Cardiac muscle cell (in vitro differentiated cells and primary cell): ENCODE results near the gene L1TD1. TPM values are rescaled to one million over a fixed set of nuclear protein-coding genes. Genes with fewer than 3 reads are reported as not detected.
A peak's percentile ranks its signal among the peaks of the same experiment; 100 is the strongest.
"Not testable (repeated sequence)": the region's sequence is repeated elsewhere in the genome, so short reads cannot be mapped to it uniquely, and the experiment has no call there.

Experiments
- DNase-seq, 2 donors: peaks; one replicate each; pipeline versions ENCODE4 v3.0.0 to v3.0.0-alpha.2; 2010 to 2017; ENCODE audit warnings: low read depth in 1 of 2, low spot score in 1 of 2
- H3K27ac ChIP-seq: fragments of 200-600 bp; sonication (generic); 2 replicates; pipeline ENCODE4 v1.5.1; 2016
- H3K27me3 ChIP-seq: fragments of 200-600 bp; sonication (generic); 2 replicates; pipeline ENCODE4 v1.6.0; 2016; ENCODE audit warnings: control low read depth
- H3K36me3 ChIP-seq: fragments of 200-600 bp; sonication (generic); 2 replicates; pipeline ENCODE4 v1.5.1; 2016; ENCODE audit warnings: control low read depth
- H3K4me1 ChIP-seq: fragments of 200-600 bp; sonication (generic); 2 replicates; pipeline ENCODE4 v1.8.1; 2017; ENCODE audit warnings: low read depth, mild to moderate bottlenecking, mixed run types
- H3K4me3 ChIP-seq: fragments of 200-600 bp; sonication (generic); 2 replicates; pipeline ENCODE4 v1.5.1; 2016; ENCODE audit warnings: mild to moderate bottlenecking
- H3K9me3 ChIP-seq: fragments of 200-600 bp; sonication (generic); 2 replicates; pipeline ENCODE4 v1.5.1; 2017; ENCODE audit warnings: low read depth, mild to moderate bottlenecking, control low read depth
- polyA plus RNA-seq: library from polyadenylated mRNA; unstranded; fragments of >200 nt; fragmentation: Nextera tagmentation; extraction: Ambion mirVana; gene quantifications from 2 replicates; pipeline ENCODE4 v1.2.1, GENCODE V29; 2016
- total RNA-seq: library from RNA; depleted of rRNA; stranded (reverse); fragments of >200 nt; gene quantifications from 2 replicates; pipeline ENCODE4 v1.2.3, GENCODE V29; 2016
- TF ChIP-seq, protein P1 (sequence below): IDR thresholded peaks from 2 replicates; pipeline ENCODE4 v1.5.1; 2012; ENCODE audit warnings: low read depth, mild to moderate bottlenecking, low read length

The L1TD1 gene
- total and polyA plus RNA-seq, 2 experiments from 2014 or later, result 0.36 TPM; not detected in 1

DNA sequence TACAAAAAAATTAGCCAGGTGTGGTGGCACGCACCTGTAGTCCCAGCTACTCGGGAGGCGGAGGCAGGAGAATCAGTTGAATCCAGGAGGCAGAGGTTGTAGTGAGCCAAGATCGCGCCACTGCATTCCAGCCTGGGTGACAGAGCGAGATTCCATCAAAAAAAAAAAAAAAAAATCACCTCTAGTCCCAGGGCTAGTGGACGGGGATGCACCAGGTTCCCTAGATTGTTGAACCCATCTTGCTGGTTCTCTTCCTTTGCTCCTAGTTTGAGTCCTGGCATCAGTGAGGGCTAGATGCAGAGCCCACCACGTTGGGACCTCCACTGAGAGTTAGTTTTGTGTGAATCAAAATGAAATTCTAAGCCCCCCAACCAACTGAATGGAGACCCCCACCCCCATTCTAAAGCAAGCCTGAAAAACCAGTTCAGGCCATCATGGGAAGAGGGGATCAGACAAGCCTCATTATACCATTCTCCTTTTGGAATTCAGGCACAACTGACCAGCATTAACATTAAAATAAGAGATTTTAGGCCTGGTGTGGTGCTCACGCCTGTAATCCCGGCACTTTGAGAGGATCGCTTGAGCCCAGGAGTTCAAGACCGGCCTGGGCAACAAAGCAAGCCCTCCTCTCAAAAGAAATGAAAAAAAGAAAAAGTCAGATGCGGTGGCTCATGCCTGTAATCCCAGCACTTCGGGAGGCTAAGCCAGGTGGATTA lies 17.9 kb upstream of the L1TD1 start:
- Histone ChIP-seq H3K9me3 (no peaks in the 10 kb centered on the region), H3K4me1 (peaks cover 24% of the 10 kb centered on the region), H3K4me3 (no peak overlapping the region), H3K27me3 (no peaks in the 10 kb centered on the region), H3K36me3 (no peaks in the 10 kb centered on the region), H3K27ac (no peak overlapping the region)
- TF ChIP-seq, protein P1, sequence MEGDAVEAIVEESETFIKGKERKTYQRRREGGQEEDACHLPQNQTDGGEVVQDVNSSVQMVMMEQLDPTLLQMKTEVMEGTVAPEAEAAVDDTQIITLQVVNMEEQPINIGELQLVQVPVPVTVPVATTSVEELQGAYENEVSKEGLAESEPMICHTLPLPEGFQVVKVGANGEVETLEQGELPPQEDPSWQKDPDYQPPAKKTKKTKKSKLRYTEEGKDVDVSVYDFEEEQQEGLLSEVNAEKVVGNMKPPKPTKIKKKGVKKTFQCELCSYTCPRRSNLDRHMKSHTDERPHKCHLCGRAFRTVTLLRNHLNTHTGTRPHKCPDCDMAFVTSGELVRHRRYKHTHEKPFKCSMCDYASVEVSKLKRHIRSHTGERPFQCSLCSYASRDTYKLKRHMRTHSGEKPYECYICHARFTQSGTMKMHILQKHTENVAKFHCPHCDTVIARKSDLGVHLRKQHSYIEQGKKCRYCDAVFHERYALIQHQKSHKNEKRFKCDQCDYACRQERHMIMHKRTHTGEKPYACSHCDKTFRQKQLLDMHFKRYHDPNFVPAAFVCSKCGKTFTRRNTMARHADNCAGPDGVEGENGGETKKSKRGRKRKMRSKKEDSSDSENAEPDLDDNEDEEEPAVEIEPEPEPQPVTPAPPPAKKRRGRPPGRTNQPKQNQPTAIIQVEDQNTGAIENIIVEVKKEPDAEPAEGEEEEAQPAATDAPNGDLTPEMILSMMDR, result no peak
- DNase-seq, result no peak

DNA sequence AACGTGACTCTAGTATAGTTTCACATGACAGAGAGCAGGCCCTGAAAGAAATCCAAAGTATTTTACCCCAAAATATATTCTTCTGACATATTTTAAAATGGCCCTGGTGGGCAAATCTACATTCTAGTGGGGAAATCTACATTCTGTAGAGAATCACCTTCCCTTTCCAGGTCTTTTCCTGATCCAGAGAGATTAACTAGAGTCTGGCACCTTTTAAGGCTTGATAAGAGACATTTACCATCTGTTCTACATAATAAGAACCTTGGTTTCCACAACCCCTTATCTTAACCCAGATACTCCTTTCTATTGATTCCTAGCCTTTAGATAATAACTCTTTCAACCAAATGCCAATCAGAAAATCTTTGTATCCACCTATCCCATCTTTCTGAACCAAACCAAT lies 17.0 kb upstream of the L1TD1 start:
- no peak for DNase-seq
- Histone ChIP-seq H3K9me3 (no peaks in the 10 kb centered on the region), H3K36me3 (no peaks in the 10 kb centered on the region), H3K4me3 (no peak overlapping the region), H3K4me1 (peaks cover 27% of the 10 kb centered on the region), H3K27ac (no peak overlapping the region), H3K27me3 (no peaks in the 10 kb centered on the region)
- TF ChIP-seq, protein P1, result no peak

DNA sequence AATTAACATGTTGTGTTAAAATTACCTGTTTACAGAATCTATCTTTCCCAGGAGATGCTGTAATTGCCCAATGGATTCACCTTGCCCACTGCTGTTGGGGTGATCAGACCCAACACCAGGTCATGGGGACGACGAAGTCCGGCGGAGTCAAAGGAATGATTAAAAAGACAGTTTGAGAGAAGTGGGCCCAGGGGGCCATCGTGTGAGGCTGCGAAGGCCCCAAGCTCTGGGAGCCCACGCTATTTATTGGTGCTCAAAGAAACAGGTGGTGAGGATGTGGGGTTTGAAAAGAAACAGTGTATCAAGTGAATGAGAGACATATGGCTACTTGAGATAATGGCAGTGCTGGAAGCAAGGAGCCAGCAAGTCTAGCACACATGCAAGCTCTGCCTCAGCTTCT lies 16.3 kb upstream of the L1TD1 start:
- Histone ChIP-seq H3K36me3 (no peaks in the 10 kb centered on the region), H3K4me3 (no peak overlapping the region), H3K27me3 (no peaks in the 10 kb centered on the region), H3K9me3 (no peaks in the 10 kb centered on the region), H3K4me1 (peaks cover 27% of the 10 kb centered on the region), H3K27ac (no peak overlapping the region)
- TF ChIP-seq, protein P1, result no peak
- peak in 1 of 2 donors; percentile 19 for DNase-seq

DNA sequence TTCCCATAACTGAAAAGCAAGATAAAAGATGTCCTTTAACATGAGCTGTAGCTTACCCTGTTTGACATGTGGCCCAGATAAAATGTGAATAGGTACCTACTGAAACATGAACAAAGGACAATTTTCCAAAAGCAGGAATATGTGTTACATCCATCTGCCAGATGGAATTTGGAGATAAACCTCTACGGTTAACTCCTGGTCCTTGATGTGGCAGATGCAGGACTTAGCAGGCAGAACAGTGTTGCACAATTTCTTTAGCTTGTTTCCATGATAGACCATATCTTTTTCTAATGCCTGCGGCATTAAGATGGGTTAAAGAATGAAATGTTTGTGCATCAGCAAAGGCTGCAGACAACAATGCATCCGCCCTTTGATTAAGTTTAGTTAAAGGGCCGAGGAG lies 14.6 kb upstream of the L1TD1 start:
- not testable (repeated sequence) for H3K27me3 ChIP-seq, H3K27ac ChIP-seq, H3K9me3 ChIP-seq, DNase-seq, H3K36me3 ChIP-seq, H3K4me3 ChIP-seq
- H3K4me1 ChIP-seq, result peaks cover 27% of the 10 kb centered on the region

DNA sequence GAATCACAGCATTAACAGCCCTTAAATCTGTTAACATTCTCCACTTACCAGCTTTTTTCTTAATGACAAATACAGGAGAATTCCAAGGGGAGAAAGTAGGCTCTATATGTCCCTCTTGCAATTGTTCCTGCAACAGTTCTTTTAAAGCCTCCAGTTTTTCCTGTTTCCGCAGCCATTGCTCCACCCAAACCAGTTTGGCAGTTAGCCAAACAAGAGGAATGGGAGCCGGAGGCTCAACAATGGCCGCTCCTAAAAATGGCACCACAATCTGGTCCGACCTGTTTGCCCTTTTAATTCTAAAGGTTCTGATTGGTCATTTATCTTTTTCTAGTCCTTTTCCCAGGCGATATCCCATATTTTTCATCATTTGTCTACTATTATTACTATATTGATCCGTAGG lies 14.0 kb upstream of the L1TD1 start:
- no peaks in the 10 kb centered on the region for H3K9me3 ChIP-seq
- TF ChIP-seq, protein P1, result no peak
- H3K27me3 ChIP-seq, result no peaks in the 10 kb centered on the region
- peaks cover 27% of the 10 kb centered on the region for H3K4me1 ChIP-seq
- H3K4me3 ChIP-seq, result no peak overlapping the region
- DNase-seq, result no peak
- H3K27ac ChIP-seq, result no peak overlapping the region
- no peaks in the 10 kb centered on the region for H3K36me3 ChIP-seq

DNA sequence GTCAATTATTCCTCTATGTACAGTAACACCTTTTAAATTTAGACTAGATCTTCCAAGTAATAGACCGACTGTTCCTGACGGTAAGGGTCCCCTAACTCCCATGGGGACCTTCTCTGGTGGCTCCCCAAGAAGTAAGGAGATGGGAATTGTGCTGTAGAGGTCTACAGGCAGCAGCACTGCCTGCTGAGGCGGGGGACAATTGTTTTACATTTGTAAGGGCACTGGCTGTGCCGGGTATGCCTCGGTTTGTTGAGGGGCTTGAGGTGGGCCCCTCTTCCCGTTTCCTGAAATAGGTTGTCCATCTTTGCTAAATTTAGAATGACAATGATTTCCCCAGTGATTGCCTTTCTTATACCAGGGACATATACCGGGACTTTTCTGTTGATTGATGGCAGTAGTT lies 13.1 kb upstream of the L1TD1 start:
- Histone ChIP-seq H3K36me3 (no peaks in the 10 kb centered on the region), H3K4me1 (peaks cover 27% of the 10 kb centered on the region), H3K27me3 (no peaks in the 10 kb centered on the region), H3K9me3 (no peaks in the 10 kb centered on the region), H3K27ac (no peak overlapping the region), H3K4me3 (no peak overlapping the region)
- no peak for DNase-seq
- TF ChIP-seq, protein P1, result no peak

DNA sequence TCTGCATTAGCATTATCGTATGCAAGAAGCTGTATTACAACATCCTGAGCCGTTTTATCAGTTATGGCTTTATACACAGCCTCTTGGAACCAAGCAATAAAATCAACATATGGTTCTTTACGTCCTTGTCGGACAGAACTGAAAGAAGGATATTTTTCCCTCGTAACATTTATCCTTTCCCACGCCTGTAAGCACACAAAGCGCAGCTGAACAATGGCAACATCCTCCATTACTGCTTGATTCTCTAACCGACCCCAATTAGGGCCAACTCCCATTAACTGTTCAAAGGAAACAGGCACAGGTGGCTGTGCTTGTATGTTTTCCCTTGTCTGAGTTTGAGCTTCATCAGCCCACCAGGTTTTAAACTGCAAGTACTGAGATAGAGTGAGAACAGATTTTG lies 12.5 kb upstream of the L1TD1 start:
- H3K27ac ChIP-seq, H3K4me3 ChIP-seq, H3K9me3 ChIP-seq, H3K36me3 ChIP-seq, H3K27me3 ChIP-seq, DNase-seq: not testable (repeated sequence)
- peaks cover 27% of the 10 kb centered on the region for H3K4me1 ChIP-seq

DNA sequence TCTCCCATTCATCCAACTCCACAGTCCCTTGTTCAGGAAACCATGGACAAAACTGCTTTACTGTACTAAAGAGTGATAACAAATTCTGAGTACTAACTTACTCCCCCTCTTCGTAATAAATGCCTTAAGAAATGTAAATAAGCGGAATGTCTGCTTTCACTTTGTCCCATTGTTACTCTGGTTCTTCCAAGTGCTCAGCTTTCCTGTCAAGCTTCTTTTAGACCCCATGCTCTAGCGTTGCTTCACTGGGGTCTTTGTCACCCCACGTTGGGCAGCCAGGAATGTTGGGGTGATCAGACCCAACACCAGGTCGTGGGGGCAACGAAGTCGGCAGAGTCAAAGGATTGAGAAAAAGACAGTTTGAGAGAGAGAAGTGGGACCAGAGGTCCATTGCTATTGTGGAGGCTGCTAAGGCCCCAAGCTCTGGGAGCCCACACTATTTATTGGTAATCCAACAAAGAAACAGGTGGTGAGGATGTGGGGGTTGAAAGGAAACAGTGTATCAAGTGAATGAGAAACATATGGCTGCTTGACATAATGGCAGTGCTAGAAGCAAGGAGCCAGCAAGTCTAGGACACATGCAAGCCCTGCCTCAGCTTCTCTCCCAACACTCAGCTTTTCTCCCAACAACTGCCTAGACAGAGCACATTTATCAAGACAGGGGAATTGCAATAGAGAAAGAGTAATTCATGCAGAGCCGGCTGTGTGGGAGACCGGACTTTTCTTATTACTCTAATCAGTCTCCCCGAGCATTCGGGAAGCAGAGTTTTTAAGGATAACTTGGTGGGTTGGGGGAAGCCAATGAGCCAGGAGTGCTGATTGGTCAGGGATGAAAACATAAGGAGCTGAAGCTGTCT lies 11.3 kb upstream of the L1TD1 start:
- not testable (repeated sequence) for H3K9me3 ChIP-seq, DNase-seq, H3K4me3 ChIP-seq, H3K27me3 ChIP-seq, H3K27ac ChIP-seq, H3K36me3 ChIP-seq
- H3K4me1 ChIP-seq, result peaks cover 20% of the 10 kb centered on the region
